ENCODE measurements around the gene RAB40C.

The RAB40C gene

DNA sequence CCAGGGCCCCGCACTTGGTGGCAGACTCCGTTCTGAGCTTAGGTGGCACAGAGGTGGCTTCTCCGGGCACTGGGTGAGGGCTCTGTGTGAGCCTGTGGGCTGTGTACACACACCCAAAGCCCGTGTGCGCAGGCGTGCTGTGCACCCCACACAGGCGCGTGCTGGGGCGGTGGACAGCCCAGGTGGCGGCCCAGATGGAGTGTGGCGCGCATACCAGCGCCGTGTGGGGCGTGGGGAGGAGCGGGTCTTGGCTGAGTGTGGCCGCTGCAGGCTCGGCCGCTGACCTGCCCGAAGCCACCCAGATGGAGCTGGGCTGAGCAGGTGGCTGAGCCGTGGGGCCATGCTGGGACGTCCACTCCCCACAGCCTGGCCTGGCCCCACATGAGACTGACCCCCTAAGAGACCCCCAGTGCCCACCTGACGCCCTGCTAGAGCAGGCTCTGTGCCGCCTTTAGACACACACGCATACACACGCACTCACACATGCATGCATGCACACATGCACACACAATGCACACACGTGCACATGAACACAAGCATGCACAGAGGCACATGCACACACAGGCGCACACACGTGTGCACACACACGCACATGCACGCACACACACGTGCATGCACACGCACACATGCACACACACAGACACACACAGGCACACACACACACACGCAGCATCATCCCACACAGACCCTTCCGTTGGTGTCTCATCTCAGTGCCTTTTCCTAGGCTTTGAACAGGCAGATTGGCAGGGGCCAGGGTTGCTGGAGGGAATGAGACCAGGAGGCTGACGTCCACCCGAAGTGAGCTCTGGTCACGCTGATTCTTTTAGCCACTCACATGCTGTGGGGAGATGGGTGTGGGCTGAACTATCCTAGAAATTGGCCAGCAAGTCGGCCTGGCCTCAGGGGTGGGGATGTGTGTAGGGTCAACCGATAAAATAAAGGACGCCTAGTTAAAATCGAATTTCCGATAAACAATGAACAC is 27.6 kb upstream of the RAB40C start:
- Histone ChIP-seq H3K4me3 (no peak overlapping the region), H3K9ac (ENCODE audit: insufficient read length) (no peak overlapping the region), H3K27ac (no peak overlapping the region), H3K9me3 (ENCODE audit: low read depth, low read length) (no peaks in the 10 kb centered on the region), H3K36me3 (ENCODE audit: insufficient read depth, low read length) (no peaks in the 10 kb centered on the region)
- DNase-seq (ENCODE audit: low read depth, low spot score), result no peak
- TF ChIP-seq POLR2AphosphoS5 (IDR thresholded peaks at IDR 0.05; ENCODE audit: borderline replicate concordance, low read depth, low read length) (no peak), EZH2 (IDR thresholded peaks at IDR 0.05) (no peak), FOXP2 (optimal IDR thresholded peaks at IDR 0.05; ENCODE audit: control extremely low read depth, extremely low read length, insufficient read depth) (no peak)

DNA sequence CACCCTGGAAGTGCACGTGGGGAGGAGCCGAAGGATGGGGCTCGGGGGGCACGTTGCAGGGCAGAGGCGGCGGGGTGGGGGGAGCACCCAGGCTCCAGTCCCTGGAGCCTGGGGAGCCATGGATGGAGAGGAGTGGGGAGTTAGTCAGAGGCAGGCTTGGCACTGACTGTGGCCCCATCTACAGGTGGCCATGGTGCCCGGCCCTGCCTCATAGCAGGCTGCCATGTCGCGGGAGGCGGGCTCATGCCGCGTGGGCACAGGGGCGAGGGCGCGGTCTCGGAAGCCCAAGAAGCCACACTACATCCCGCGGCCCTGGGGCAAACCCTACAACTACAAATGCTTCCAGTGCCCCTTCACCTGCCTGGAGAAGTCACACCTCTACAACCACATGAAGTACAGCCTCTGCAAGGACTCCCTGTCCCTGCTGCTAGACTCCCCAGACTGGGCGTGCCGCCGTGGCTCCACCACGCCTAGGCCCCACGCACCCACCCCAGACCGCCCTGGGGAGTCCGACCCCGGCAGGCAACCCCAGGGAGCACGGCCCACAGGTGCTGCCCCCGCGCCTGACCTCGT is 26.7 kb upstream of the RAB40C start:
- no peak for TF ChIP-seq POLR2AphosphoS5 (IDR thresholded peaks at IDR 0.05; ENCODE audit: borderline replicate concordance, low read depth, low read length)
- TF ChIP-seq EZH2 (IDR thresholded peaks at IDR 0.05), result no peak
- no peak for TF ChIP-seq FOXP2 (optimal IDR thresholded peaks at IDR 0.05; ENCODE audit: control extremely low read depth, extremely low read length, insufficient read depth)
- no peaks in the 10 kb centered on the region for H3K36me3 ChIP-seq (ENCODE audit: insufficient read depth, low read length)
- no peak overlapping the region for H3K9ac ChIP-seq (ENCODE audit: insufficient read length)
- DNase-seq (ENCODE audit: low read depth, low spot score), result no peak
- H3K4me3 ChIP-seq, result no peak overlapping the region
- H3K9me3 ChIP-seq (ENCODE audit: low read depth, low read length), result no peaks in the 10 kb centered on the region
- H3K27ac ChIP-seq, result no peak overlapping the region

DNA sequence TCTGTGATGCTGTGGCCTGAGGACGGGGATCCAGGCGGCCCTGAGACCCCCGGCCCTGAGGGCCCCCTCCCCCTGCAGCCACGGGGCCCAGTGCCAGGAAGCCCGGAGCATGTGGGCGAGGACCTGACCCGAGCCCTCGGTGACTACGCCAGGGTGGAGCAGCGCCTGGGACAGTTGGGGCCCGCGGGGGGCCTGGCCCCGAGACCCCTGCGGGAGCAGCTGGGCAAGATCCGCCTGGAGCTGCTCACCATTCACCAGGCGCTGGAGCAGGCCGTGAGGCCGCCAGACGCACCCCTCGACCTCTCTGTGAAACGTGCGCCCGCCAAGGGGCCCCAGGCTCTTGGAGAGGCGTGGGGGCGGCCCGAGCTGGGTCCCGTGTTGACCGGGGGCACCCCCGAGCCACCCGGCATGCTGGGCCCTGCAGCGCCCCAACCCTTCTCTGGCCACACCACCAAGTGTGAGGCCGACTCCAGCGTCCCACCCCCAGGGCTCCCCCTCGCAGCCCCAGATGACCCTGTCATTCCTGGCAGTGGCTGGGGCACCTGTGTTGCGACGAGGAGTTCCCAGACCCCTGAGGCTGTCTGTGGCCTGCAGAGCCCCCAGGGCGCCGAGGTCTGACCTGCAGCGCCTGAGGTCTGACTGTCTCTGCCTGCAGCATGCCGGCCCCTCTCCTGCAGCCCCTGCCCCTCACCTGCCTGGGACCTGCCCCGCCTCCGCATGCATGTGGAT is 25.0 kb upstream of the RAB40C start:
- Histone ChIP-seq H3K9ac (ENCODE audit: insufficient read length) (no peak overlapping the region), H3K4me3 (no peak overlapping the region), H3K36me3 (ENCODE audit: insufficient read depth, low read length) (no peaks in the 10 kb centered on the region), H3K9me3 (ENCODE audit: low read depth, low read length) (no peaks in the 10 kb centered on the region), H3K27ac (no peak overlapping the region)
- TF ChIP-seq FOXP2 (optimal IDR thresholded peaks at IDR 0.05; ENCODE audit: control extremely low read depth, extremely low read length, insufficient read depth) (no peak), EZH2 (IDR thresholded peaks at IDR 0.05) (no peak), POLR2AphosphoS5 (IDR thresholded peaks at IDR 0.05; ENCODE audit: borderline replicate concordance, low read depth, low read length) (no peak)
- no peak for DNase-seq (ENCODE audit: low read depth, low spot score)

DNA sequence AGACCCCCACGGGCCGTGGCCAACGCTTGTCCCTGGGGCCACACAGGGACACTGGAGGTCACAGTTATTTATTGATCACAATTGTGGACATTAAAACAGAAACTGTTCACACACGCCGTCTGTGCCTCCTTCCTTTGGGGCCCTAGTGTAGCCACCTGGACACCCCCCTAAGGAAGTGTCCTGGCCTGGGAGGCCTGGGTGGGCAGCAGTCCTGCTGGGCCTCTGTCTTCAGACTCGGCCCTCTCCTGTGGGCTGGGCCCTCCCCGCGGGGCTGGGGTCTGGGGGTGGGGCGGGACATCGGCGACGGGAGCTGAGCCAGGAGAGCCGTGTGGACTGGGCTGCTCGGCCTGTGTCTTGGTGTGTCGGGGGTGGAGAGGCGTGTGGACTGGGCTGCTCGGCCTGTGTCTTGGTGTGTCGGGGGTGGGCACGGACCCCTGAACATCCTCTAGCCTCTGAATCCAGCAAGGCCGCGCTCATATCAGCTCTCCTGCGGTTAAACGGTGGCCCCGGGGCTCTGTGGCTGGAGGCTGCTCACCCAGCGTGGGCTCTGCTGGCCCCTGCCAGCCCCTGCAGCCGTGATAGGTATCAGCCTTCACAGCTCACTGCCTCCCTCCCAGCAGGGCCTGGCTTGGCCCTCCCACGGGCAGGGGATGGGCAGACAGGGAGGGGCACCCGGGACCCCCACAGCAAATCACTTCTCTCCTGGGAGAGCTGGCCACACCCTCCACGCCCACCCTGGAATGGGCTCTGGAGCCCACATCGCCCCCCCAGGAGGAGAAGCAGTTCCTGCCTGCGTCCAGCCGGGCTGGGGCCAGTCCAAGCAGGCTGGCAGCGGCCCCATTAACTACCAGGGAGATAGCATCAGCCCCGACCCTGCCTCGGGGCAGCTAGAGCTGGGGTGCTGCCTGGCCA is 24.2 kb upstream of the RAB40C start:
- no peak for DNase-seq (ENCODE audit: low read depth, low spot score)
- H3K36me3 ChIP-seq (ENCODE audit: insufficient read depth, low read length), result no peaks in the 10 kb centered on the region
- H3K27ac ChIP-seq, result no peak overlapping the region
- no peak overlapping the region for H3K4me3 ChIP-seq
- TF ChIP-seq FOXP2 (optimal IDR thresholded peaks at IDR 0.05; ENCODE audit: control extremely low read depth, extremely low read length, insufficient read depth), result no peak
- no peak for TF ChIP-seq POLR2AphosphoS5 (IDR thresholded peaks at IDR 0.05; ENCODE audit: borderline replicate concordance, low read depth, low read length)
- TF ChIP-seq EZH2 (IDR thresholded peaks at IDR 0.05), result no peak
- no peaks in the 10 kb centered on the region for H3K9me3 ChIP-seq (ENCODE audit: low read depth, low read length)
- no peak overlapping the region for H3K9ac ChIP-seq (ENCODE audit: insufficient read length)

DNA sequence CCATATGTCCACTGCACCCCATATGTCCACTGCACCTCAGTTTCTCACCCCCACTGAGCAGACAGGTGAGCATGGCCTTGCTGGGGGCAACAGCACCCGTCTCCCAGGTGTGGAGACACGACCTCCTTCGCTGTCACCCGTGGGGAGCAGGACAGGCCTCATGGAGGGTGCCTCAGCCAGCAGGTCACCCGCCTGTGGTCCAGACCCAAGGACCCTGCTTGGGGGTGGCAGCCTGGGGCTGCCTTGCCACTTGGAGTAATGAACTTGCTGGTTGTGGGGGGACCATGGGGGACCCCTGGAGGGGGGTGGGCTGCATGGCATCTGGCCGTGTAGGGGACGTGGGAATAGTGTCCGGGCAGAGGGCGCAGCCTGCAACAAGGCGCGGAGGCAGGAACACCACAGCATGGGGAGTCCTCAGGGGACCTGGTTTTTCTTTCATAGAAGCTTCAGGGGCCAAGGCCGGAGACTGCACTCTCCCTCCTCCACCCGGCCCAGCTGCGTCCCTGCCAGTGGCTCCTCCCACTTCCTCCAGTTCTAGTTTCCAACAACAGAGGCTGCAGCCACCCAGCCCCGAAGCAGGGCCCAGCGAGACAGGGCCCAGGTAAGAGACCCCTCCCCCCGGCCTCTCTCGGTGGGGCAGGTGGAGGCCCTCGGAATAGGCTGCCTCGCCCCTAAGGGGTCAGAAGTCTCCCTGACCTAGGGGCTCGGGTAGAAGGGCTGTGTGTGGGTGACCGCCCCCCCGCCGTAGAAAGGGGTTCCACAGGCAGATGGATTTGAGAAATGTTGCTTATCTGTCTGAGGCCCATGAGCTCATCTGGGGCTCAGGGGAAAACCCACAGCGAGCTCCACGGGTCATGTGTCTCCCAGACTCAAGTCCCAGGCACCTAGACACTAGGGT is 23.1 kb upstream of the RAB40C start, which contains the start of gene NHLRC4:
NHLRC4 (plus strand) TSS at position 531 of the 898 bp plus-strand sequence. CDS start 1,043 bp downstream, outside the sequence.
- DNase-seq (ENCODE audit: low read depth, low spot score), result no peak
- no peak within 1 kb of the TSS for H3K27ac ChIP-seq
- TF ChIP-seq EZH2 (IDR thresholded peaks at IDR 0.05) (no peak), POLR2AphosphoS5 (IDR thresholded peaks at IDR 0.05; ENCODE audit: borderline replicate concordance, low read depth, low read length) (no peak), FOXP2 (optimal IDR thresholded peaks at IDR 0.05; ENCODE audit: control extremely low read depth, extremely low read length, insufficient read depth) (no peak)
- no peak within 1 kb of the TSS for H3K4me3 ChIP-seq
- no peaks in the 10 kb centered on the region for H3K9me3 ChIP-seq (ENCODE audit: low read depth, low read length)
- H3K9ac ChIP-seq (ENCODE audit: insufficient read length), result no peak within 1 kb of the TSS
- H3K36me3 ChIP-seq (ENCODE audit: insufficient read depth, low read length), result no peaks in the 10 kb centered on the region

DNA sequence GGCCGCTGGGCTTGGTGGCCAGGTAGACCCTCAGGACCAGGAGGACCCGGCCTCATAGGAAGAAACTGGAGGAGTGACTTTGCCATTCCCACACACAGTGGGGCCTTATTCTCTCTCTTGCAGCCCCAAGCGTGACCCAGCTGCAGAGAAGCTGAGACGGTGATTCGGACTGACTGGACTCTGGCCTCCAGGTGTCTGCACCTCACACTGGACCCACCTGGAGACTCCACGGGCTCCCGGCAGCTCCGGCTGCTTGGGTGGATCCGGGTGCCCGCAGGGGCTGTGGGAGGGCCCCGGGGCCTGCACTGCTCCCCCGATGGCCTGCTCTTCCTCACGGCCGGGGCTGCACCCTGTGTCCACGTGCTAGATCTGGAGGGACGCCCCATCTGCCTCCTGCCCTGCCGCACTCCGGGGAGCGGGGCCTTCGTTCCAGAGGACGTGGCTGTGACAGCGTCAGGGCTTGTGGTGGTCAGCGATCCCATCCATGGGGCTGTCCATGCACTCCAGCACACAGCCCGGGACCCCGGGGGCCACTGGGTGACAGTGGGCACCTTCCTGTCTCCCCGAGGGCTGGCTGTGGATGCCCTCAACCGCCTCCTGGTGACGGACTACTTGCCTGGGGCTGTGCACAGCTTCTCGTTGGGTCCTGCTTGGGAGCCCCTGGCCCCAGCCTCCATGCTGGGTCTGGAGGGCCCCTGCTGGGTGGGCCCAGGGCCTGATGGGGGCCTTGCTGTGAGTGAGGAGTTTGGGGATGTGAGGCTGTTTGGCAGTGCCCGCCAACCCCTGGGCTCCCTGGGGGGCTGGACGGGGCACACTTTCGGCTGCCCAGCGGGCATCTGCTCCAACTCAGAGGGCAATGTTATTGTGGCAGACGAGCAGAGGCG is 22.3 kb upstream of the RAB40C start:
- Histone ChIP-seq H3K4me3 (no peak overlapping the region), H3K9ac (ENCODE audit: insufficient read length) (no peak overlapping the region), H3K9me3 (ENCODE audit: low read depth, low read length) (no peaks in the 10 kb centered on the region), H3K27ac (no peak overlapping the region), H3K36me3 (ENCODE audit: insufficient read depth, low read length) (no peaks in the 10 kb centered on the region)
- no peak for TF ChIP-seq FOXP2 (optimal IDR thresholded peaks at IDR 0.05; ENCODE audit: control extremely low read depth, extremely low read length, insufficient read depth)
- no peak for TF ChIP-seq POLR2AphosphoS5 (IDR thresholded peaks at IDR 0.05; ENCODE audit: borderline replicate concordance, low read depth, low read length)
- TF ChIP-seq EZH2 (IDR thresholded peaks at IDR 0.05), result no peak
- DNase-seq (ENCODE audit: low read depth, low spot score), result no peak
